Myocyte (in vitro differentiated cells): Measurements from ENCODE around the gene FADS1. TPM values are rescaled to one million over a fixed set of nuclear protein-coding genes. Genes with fewer than 3 reads are reported as not detected.
A peak's percentile ranks its signal among the peaks of the same experiment; 100 is the strongest.

Source experiments
- DNase-seq: peaks from one replicate; pipeline ENCODE4 v3.0.0-alpha.2; 2012; ENCODE audit warnings: low read depth
- total RNA-seq: library from RNA; depleted of rRNA; stranded (reverse); fragments of >200 nt; gene quantifications from 2 replicates; pipeline ENCODE4 v1.2.3, GENCODE V29; 2014

FADS1 gene
- total RNA-seq, 1 donor from 2014 or later = 123 TPM

GRCh38 chr11:61846362-61847020 is 29.7 kb upstream of the FADS1 start:
- peak; percentile 77 for DNase-seq

GRCh38 chr11:61844909-61845565 is 28.2 kb upstream of the FADS1 start:
- no peak for DNase-seq

- no peak for DNase-seq
These were observed 25.7 kb upstream of the FADS1 start for GRCh38 chr11:61842528-61842820.

- no peak for DNase-seq
These were observed 25.1 kb upstream of the FADS1 start for GRCh38 chr11:61841636-61842527.

- DNase-seq = no peak
These were observed 23.6 kb upstream of the FADS1 start for GRCh38 chr11:61840371-61840770.

GRCh38 chr11:61839742-61840141 is 22.9 kb upstream of the FADS1 start:
- DNase-seq = no peak

- no peak for DNase-seq
These were observed 22.1 kb upstream of the FADS1 start for GRCh38 chr11:61838921-61839320.

GRCh38 chr11:61838501-61838900 is 21.7 kb upstream of the FADS1 start:
- no peak for DNase-seq

- no peak for DNase-seq
These were observed 20.7 kb upstream of the FADS1 start for GRCh38 chr11:61837411-61838005.

GRCh38 chr11:61836193-61836592 is 19.4 kb upstream of the FADS1 start:
- no peak for DNase-seq

- peak; percentile 55 for DNase-seq
These were observed 17.7 kb upstream of the FADS1 start for GRCh38 chr11:61834278-61835048.

GRCh38 chr11:61833926-61834277 is 17.1 kb upstream of the FADS1 start:
- no peak for DNase-seq

GRCh38 chr11:61833471-61833870 is 16.7 kb upstream of the FADS1 start:
- no peak for DNase-seq

- DNase-seq = no peak
These were observed 16.0 kb upstream of the FADS1 start for GRCh38 chr11:61832754-61833153.

- DNase-seq = no peak
These were observed 15.4 kb upstream of the FADS1 start for GRCh38 chr11:61832207-61832606.

- DNase-seq = no peak
These were observed 13.7 kb upstream of the FADS1 start for GRCh38 chr11:61830237-61831105.

- no peak for DNase-seq
These were observed 13.0 kb upstream of the FADS1 start for GRCh38 chr11:61829806-61830205.

GRCh38 chr11:61828629-61829407 is 12.0 kb upstream of the FADS1 start:
- peak; percentile 25 for DNase-seq

GRCh38 chr11:61828379-61828628 is 11.5 kb upstream of the FADS1 start:
- DNase-seq = no peak
